T-cell (primary cell): ENCODE measurements around the gene TMEM164. TPM values are rescaled to one million over a fixed set of nuclear protein-coding genes. Genes with fewer than 3 reads are reported as not detected.

Experiments used
- ATAC-seq, 4 experiments: fragments of 200-7000 bp in 3 of 4; fragments of 150-1000 bp in 1 of 4; cut with Tn5 transposase; replicated peaks in 1 of 4; 1 replicate in 3 of 4; 2 replicates in 1 of 4; pipeline ENCODE4 v1.10.0; 2021; ENCODE audit warnings: moderate library complexity in 3 of 4, mild to moderate bottlenecking in 2 of 4, moderate number of reproducible peaks in 1 of 4
- CTCF ChIA-PET, 2 donors: fragments of 300-600 bp; sonication (Branson Sonifier 250); formaldehyde crosslinking; loops; one replicate each; lab custom pipeline; 2022; ENCODE audit warnings: antibody characterized with exemption in 2 of 2; lab: Charles Lee
- POLR2A ChIA-PET, 2 donors: fragments of 300-600 bp; sonication (Branson Sonifier 250); formaldehyde crosslinking; loops; one replicate each; lab custom pipeline; 2022; ENCODE audit warnings: antibody characterized with exemption in 2 of 2; lab: Charles Lee
- DNase-seq, 35 experiments: peaks; one replicate each; pipeline versions ENCODE4 v3.0.0 to v3.0.0-alpha.2; 2013 to 2023
- H3K27ac ChIP-seq: one replicate; pipeline ENCODE4 v1.5.1; 2013; ENCODE audit warnings: low read length
- H3K27me3 ChIP-seq, 2 experiments: replicated peaks in 1 of 2; 1 replicate in 1 of 2; 2 replicates in 1 of 2; pipeline versions ENCODE4 v1.6.1 to v1.7.0; 2013; ENCODE audit warnings: low read length in 1 of 2, mixed read lengths in 1 of 2; ENCODE audit not compliant: control insufficient read depth in 2 of 2, insufficient read depth in 2 of 2; ENCODE audit errors: extremely low read depth in 1 of 2
- H3K36me3 ChIP-seq, 2 donors: 1 replicate in 1 of 2; 2 replicates in 1 of 2; pipeline versions ENCODE4 v1.6.1 to v1.7.0; 2013; ENCODE audit warnings: low read length in 1 of 2; ENCODE audit not compliant: control insufficient read depth in 2 of 2, insufficient read depth in 1 of 2; ENCODE audit errors: extremely low read depth in 1 of 2
- H3K4me1 ChIP-seq, 2 experiments: 1 replicate in 1 of 2; 2 replicates in 1 of 2; pipeline versions ENCODE4 v1.6.1 to v1.7.0; 2013; ENCODE audit warnings: low read length in 2 of 2, mixed read lengths in 1 of 2; ENCODE audit not compliant: insufficient read depth in 2 of 2, control insufficient read depth in 1 of 2; ENCODE audit errors: extremely low read depth in 1 of 2
- H3K4me3 ChIP-seq, 2 donors: 1 replicate in 1 of 2; 2 replicates in 1 of 2; pipeline versions ENCODE4 v1.5.1 to v1.7.0; 2013; ENCODE audit warnings: mild to moderate bottlenecking in 2 of 2, low read length in 1 of 2, moderate library complexity in 1 of 2; ENCODE audit not compliant: control insufficient read depth in 1 of 2; ENCODE audit errors: extremely low read depth in 1 of 2
- H3K9me3 ChIP-seq: 2 replicates; pipeline ENCODE4 v1.7.0; 2013
- H3K27ac Mint-ChIP-seq, 2 donors: one replicate each; pipeline ENCODE4 v1.8.0; 2020 to 2021; ENCODE audit warnings: mild to moderate bottlenecking in 2 of 2, mixed read lengths in 2 of 2
- H3K27me3 Mint-ChIP-seq, 2 donors: one replicate each; pipeline ENCODE4 v1.8.0; 2021 to 2022; ENCODE audit warnings: mixed read lengths in 2 of 2
- H3K36me3 Mint-ChIP-seq: one replicate; pipeline ENCODE4 v1.8.0; 2021; ENCODE audit warnings: mixed read lengths
- H3K4me1 Mint-ChIP-seq, 3 donors: one replicate each; pipeline ENCODE4 v1.8.0; 2020 to 2022; ENCODE audit warnings: mixed read lengths in 3 of 3, mild to moderate bottlenecking in 1 of 3
- H3K4me3 Mint-ChIP-seq, 3 donors: one replicate each; pipeline ENCODE4 v1.8.0; 2020 to 2022; ENCODE audit warnings: mild to moderate bottlenecking in 3 of 3, mixed read lengths in 3 of 3, moderate library complexity in 3 of 3
- H3K9me3 Mint-ChIP-seq, 3 donors: one replicate each; pipeline ENCODE4 v1.8.0; 2020 to 2022; ENCODE audit warnings: mixed read lengths in 3 of 3
- WGBS: methylation state at CpG from one replicate; pipeline ENCODE4 v1.1.5; 2013; ENCODE audit warnings: missing lambda C conversion rate; ENCODE audit not compliant: insufficient coverage; 5-methylcytosine and 5-hydroxymethylcytosine counted together
- total RNA-seq, 35 experiments: library from RNA in 6 of 35; stranded (reverse) in 6 of 35; fragments of 120-200 nt in 1 of 35; gene quantifications; one replicate each; pipeline versions ENCODE4 v1.2.1 to v1.2.4 and lab custom pipeline; 2013 to 2026

Gene TMEM164
- total RNA-seq, 5 donors from 2014 or later (not counting 1 experiment from before 2014, with no cell fraction given) = 16.9 to 20.6 (median 19.8) TPM

GRCh38 chrX:110056419-110056818 is 53.5 kb downstream of the TMEM164 start:
- no CpG with 5 or more reads among the region's 1 CpG for WGBS
- Histone ChIP-seq H3K4me1 (no peaks in the 10 kb centered on the region), H3K4me3 (no peak overlapping the region), H3K36me3 (peaks cover 0 to 5% of the 10 kb centered on the region in 2 donors), H3K9me3 (no peaks in the 10 kb centered on the region), H3K27me3 (no peaks in the 10 kb centered on the region), H3K27ac (no peak overlapping the region)
- Mint-ChIP-seq H3K9me3 (no peaks in the 10 kb centered on the region), H3K4me1 (peaks cover 0 to 9% (median 3%) of the 10 kb centered on the region in 3 donors), H3K36me3 (peaks cover 28% of the 10 kb centered on the region), H3K27me3 (peaks cover 0 to 4% of the 10 kb centered on the region in 2 donors), H3K4me3 (no peak overlapping the region), H3K27ac (no peak overlapping the region)
- POLR2A ChIA-PET = no interaction called here
- DNase-seq = no peak
- no peak for ATAC-seq
- CTCF ChIA-PET = interaction anchor here in 1 of 2 donors (0.7 kb wide), 1 partner anchor 91 kb away, joined by 3 read pairs; no protein-coding TSS in a partner anchor

DNA sequence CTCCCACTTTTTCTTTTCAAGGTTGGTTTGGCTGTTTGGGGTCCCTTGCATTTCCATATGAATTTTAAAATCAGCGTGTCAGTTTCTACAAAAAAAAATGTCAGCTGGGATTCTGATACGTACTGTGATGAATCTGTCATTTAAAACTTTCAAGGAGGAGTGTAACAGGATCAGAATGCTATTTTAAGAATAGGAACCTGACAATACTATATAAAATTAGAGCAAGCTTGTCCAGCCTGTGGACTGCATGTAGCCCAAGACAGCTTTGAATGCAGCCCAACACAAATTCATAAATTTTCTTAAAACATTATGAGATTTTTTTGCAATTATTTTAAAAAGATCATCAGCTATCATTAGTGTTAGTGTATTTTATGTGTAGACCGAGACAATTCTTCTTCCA is 56.5 kb downstream of the TMEM164 start:
- CTCF ChIA-PET = no interaction called here

GRCh38 chrX:110060317-110060716 is 57.4 kb downstream of the TMEM164 start:
- ATAC-seq (no peak), DNase-seq (no peak)
- Histone ChIP-seq H3K4me3 (no peak overlapping the region), H3K4me1 (no peaks in the 10 kb centered on the region), H3K9me3 (no peaks in the 10 kb centered on the region), H3K36me3 (no peaks in the 10 kb centered on the region), H3K27ac (no peak overlapping the region), H3K27me3 (no peaks in the 10 kb centered on the region)
- Mint-ChIP-seq H3K27me3 (peaks cover 0 to 3% of the 10 kb centered on the region in 2 donors), H3K9me3 (no peaks in the 10 kb centered on the region), H3K4me1 (peaks cover 0 to 16% (median 3%) of the 10 kb centered on the region in 3 donors), H3K4me3 (no peak overlapping the region), H3K27ac (no peak overlapping the region), H3K36me3 (peaks cover 20% of the 10 kb centered on the region)
- ChIA-PET CTCF (interaction anchor here in 1 of 2 donors (0.6 kb wide), 1 partner anchor 582 kb away, joined by 3 read pairs; no protein-coding TSS in a partner anchor), POLR2A (no interaction called here)

More for the DNA sequence above, 56.5 kb downstream of the TMEM164 start:
- H3K27me3 Mint-ChIP-seq = peaks cover 0 to 3% of the 10 kb centered on the region in 2 donors
- ATAC-seq = no peak
- H3K27me3 ChIP-seq = no peaks in the 10 kb centered on the region
- H3K4me1 Mint-ChIP-seq = peaks cover 0 to 16% (median 3%) of the 10 kb centered on the region in 3 donors
- peaks cover 23% of the 10 kb centered on the region for H3K36me3 Mint-ChIP-seq
- no peaks in the 10 kb centered on the region for H3K4me1 ChIP-seq
- no peak overlapping the region for H3K4me3 ChIP-seq
- no peaks in the 10 kb centered on the region for H3K36me3 ChIP-seq
- DNase-seq = no peak
- POLR2A ChIA-PET = no interaction called here
- no peak overlapping the region for H3K27ac ChIP-seq
- no CpG with 5 or more reads among the region's 3 CpGs for WGBS
- H3K4me3 Mint-ChIP-seq = no peak overlapping the region
- H3K9me3 ChIP-seq = no peaks in the 10 kb centered on the region
- no peaks in the 10 kb centered on the region for H3K9me3 Mint-ChIP-seq
- H3K27ac Mint-ChIP-seq = no peak overlapping the region

DNA sequence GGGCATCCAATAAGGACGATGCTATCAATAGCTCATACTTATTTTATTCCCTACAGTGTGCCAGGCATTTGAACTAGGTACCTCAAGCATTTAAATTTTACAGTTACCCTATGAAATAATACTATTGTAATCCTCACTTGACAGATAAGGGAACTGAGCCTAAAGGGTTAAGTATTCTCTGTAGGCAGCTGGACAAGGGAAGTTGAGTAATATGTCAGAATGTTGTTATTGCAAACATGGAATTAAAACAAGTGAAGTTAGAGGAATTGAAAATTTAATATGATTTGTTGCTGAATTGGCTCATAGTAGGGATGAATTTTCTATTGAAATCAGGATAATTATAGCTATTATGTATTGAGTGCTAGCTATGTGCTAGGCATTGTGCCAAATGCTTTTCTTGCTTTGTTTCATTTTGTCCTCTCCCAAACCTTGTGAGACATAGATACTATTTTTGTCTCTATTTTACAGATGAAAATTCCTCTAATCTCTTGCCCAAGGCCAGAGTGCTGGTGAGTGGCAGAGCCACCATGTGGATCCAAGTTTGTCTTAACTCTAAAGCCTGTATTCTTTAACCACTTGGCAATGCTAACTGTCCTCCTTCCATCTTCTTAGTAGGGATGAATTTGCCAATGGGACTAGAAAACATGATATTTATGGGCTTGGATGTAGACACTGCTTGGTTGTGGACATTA is 58.1 kb downstream of the TMEM164 start:
- H3K4me1 Mint-ChIP-seq = peaks cover 0 to 14% (median 0%) of the 10 kb centered on the region in 3 donors
- peaks cover 0 to 3% of the 10 kb centered on the region in 2 donors for H3K27me3 Mint-ChIP-seq
- no peaks in the 10 kb centered on the region for H3K36me3 ChIP-seq
- no peaks in the 10 kb centered on the region for H3K27me3 ChIP-seq
- ATAC-seq = no peak
- H3K9me3 ChIP-seq = no peaks in the 10 kb centered on the region
- no peak overlapping the region for H3K4me3 Mint-ChIP-seq
- H3K36me3 Mint-ChIP-seq = peaks cover 15% of the 10 kb centered on the region
- DNase-seq = no peak
- H3K4me3 ChIP-seq = no peak overlapping the region
- ChIA-PET CTCF (interaction anchor here in 1 of 2 donors (0.6 kb wide), 1 partner anchor 583 kb away, joined by 3 read pairs; no protein-coding TSS in a partner anchor), POLR2A (no interaction called here)
- no peak overlapping the region for H3K27ac ChIP-seq
- WGBS = no CpG with 5 or more reads among the region's 1 CpG
- H3K4me1 ChIP-seq = no peaks in the 10 kb centered on the region
- H3K27ac Mint-ChIP-seq = no peak overlapping the region
- no peaks in the 10 kb centered on the region for H3K9me3 Mint-ChIP-seq

DNA sequence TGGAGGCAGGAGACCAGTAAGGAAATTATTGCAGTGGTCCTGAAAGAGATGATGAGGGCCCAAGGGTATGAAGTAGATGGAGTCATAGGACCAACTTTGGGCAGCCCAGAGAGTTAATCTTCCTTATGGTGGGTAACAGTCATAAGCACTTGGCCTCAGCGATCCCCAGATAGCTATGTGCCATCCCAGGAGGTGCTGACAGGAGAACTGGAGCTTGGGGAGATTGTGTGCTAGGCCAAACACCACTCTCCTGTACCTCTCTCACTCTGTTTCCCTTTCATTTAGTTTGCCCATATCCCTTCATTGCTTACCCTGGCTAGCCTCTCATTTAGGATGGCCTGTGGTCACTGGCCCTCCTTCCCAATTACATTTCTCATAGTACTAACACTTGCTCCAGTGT is 60.0 kb downstream of the TMEM164 start:
- peaks cover 0 to 11% (median 0%) of the 10 kb centered on the region in 3 donors for H3K4me1 Mint-ChIP-seq
- ATAC-seq = no peak
- H3K27me3 Mint-ChIP-seq = peaks cover 0 to 3% of the 10 kb centered on the region in 2 donors
- peaks cover 23% of the 10 kb centered on the region for H3K36me3 Mint-ChIP-seq
- Histone ChIP-seq H3K27ac (no peak overlapping the region), H3K4me3 (no peak overlapping the region), H3K4me1 (no peaks in the 10 kb centered on the region), H3K36me3 (no peaks in the 10 kb centered on the region), H3K27me3 (no peaks in the 10 kb centered on the region), H3K9me3 (no peaks in the 10 kb centered on the region)
- ChIA-PET POLR2A (no interaction called here), CTCF (interaction anchor here in 1 of 2 donors (1.1 kb wide), 1 partner anchor 9 kb away, joined by 3 read pairs; no protein-coding TSS in a partner anchor)
- DNase-seq = no peak
- H3K9me3 Mint-ChIP-seq = no peaks in the 10 kb centered on the region
- H3K27ac Mint-ChIP-seq = peak overlapping the region in 1 of 2 donors; percentile 23
- H3K4me3 Mint-ChIP-seq = no peak overlapping the region
- WGBS = no CpG with 5 or more reads among the region's 1 CpG

DNA sequence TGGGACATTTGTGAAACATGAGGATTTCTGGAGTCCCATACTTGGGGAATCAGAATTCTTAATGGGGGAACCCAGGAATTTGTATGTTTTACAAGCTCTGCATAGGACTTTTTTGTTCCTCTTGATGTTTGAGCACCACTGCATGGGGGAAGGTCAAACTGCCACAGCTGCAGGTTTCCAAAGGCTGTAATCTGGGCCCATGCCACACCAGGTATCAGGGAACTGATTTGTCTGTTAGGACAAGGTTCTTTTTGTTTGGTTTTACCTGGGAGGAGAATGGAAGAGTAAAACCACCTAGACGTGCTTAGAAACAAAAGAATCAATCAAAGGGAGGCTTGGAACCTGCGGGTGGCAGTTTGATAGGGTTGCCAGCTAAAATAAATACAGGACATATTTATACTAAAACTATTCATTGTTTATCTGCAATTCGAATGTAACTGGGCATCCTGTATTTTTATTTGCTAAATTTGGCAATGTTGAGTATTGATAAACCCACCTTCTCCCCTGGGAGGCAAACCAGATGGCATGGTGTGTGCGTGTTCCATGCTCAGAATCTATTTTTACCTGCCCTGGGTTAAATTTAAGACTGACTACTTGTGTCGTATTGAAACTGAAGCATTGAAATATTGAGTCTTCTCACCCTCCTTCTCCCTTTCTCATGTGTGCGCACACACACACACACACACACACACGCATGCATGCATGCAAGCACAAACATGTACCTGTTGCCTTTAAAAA is 63.7 kb downstream of the TMEM164 start:
- DNase-seq = no peak

More for the DNA sequence above, 63.7 kb downstream of the TMEM164 start:
- H3K4me1 Mint-ChIP-seq = peaks cover 0 to 7% (median 0%) of the 10 kb centered on the region in 3 donors
- Histone ChIP-seq H3K36me3 (no peaks in the 10 kb centered on the region), H3K27ac (no peak overlapping the region), H3K9me3 (no peaks in the 10 kb centered on the region), H3K4me1 (no peaks in the 10 kb centered on the region), H3K4me3 (no peak overlapping the region), H3K27me3 (no peaks in the 10 kb centered on the region)
- H3K4me3 Mint-ChIP-seq = no peak overlapping the region
- peaks cover 0 to 3% of the 10 kb centered on the region in 2 donors for H3K27me3 Mint-ChIP-seq
- ChIA-PET CTCF (no interaction called here), POLR2A (interaction anchor here in 1 of 2 donors (0.6 kb wide), 1 partner anchor 9 kb away, joined by 3 read pairs; no protein-coding TSS in a partner anchor)
- WGBS = no CpG with 5 or more reads among the region's 7 CpGs
- H3K36me3 Mint-ChIP-seq = peaks cover 17% of the 10 kb centered on the region
- no peak for ATAC-seq
- H3K27ac Mint-ChIP-seq = no peak overlapping the region
- H3K9me3 Mint-ChIP-seq = no peaks in the 10 kb centered on the region
